Hepatocyte (in vitro differentiated cells): ENCODE data around the gene SHROOM3.

Source experiments
- EZH2 ChIP-seq: fragments of 200-600 bp; sonication (generic); IDR thresholded peaks from 2 replicates; pipeline ENCODE4 v1.6.1; 2016; ENCODE audit warnings: antibody characterized with exemption, mild to moderate bottlenecking, borderline replicate concordance
- TF ChIP-seq, protein P1 (sequence below): fragments of 200-600 bp; sonication (generic); IDR thresholded peaks from 2 replicates; pipeline ENCODE4 v1.5.1; 2016; ENCODE audit warnings: antibody characterized with exemption, mild to moderate bottlenecking; ENCODE audit not compliant: poor library complexity

DNA sequence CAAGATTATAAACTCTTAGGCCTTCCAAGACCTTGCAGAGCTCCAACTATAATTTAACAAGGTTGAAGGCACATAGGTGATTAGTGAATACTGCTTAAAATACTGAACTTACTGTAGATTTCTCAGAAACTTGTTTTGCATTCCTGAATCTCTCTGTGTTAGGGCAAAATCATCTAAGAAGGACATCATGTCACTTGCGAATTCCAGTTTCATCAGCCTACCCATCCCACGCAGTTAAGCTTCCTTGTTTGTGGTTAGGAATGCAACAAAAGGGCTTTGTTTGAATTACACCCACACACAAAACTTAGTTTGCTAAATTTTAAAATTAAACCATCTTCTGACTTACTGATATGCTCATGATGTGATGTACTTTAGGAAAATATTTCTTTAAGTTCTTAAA, 288.9 kb downstream of the SHROOM3 start:
- no peak for TF ChIP-seq EZH2
- TF ChIP-seq, protein P1, sequence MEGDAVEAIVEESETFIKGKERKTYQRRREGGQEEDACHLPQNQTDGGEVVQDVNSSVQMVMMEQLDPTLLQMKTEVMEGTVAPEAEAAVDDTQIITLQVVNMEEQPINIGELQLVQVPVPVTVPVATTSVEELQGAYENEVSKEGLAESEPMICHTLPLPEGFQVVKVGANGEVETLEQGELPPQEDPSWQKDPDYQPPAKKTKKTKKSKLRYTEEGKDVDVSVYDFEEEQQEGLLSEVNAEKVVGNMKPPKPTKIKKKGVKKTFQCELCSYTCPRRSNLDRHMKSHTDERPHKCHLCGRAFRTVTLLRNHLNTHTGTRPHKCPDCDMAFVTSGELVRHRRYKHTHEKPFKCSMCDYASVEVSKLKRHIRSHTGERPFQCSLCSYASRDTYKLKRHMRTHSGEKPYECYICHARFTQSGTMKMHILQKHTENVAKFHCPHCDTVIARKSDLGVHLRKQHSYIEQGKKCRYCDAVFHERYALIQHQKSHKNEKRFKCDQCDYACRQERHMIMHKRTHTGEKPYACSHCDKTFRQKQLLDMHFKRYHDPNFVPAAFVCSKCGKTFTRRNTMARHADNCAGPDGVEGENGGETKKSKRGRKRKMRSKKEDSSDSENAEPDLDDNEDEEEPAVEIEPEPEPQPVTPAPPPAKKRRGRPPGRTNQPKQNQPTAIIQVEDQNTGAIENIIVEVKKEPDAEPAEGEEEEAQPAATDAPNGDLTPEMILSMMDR: no peak
